Parietal lobe (tissue), 1 donor: Measurements from ENCODE around the gene PGM3. TPM values are rescaled to one million over a fixed set of nuclear protein-coding genes. Genes with fewer than 3 reads are reported as not detected.

Experiments
- total RNA-seq: library from RNA; depleted of rRNA; stranded (reverse); fragments of >200 nt; gene quantifications from one replicate; pipeline ENCODE4 v1.2.3, GENCODE V29; 2014

The PGM3 gene
- total RNA-seq: 71.7 TPM

GRCh38 chr6:83192871-83193746 lies at the start of gene PGM3, which contains the start of gene RWDD2A:
TSS of gene PGM3 (minus strand) at chr6:83193265. CDS start at chr6:83191012, 2,253 bp downstream.
TSS of gene RWDD2A (plus strand) at chr6:83193357. CDS start at chr6:83194452, 1,095 bp downstream.

Other genes with a start within 250 kb of the PGM3 start
- 21.3 TPM for gene UBE3D, start 127.4 kb downstream of the PGM3 start, total RNA-seq
- 140 TPM for gene DOP1A, start 125.6 kb downstream of the PGM3 start, total RNA-seq
- gene RWDD2A, start 92 bp upstream of the PGM3 start, total RNA-seq: 8.8 TPM
- gene ME1, start 237.8 kb upstream of the PGM3 start, total RNA-seq: 2.2 TPM